Sigmoid colon (tissue), 4 donors: ENCODE data around the gene SNCAIP.

Source experiments
- POLR2AphosphoS5 ChIP-seq, 4 donors: sonication (generic); formaldehyde crosslinking; IDR thresholded peaks; one replicate each; pipeline ENCODE4 v1.6.1; 2017; ENCODE audit warnings: antibody characterized with exemption in 4 of 4
- TF ChIP-seq, protein P1 (sequence below), 4 experiments: fragments of 450-650 bp in 3 of 4; fragments of 200-600 bp in 1 of 4; IDR thresholded peaks; one replicate each; pipeline ENCODE4 v1.5.1; 2016 to 2019; ENCODE audit warnings: antibody characterized with exemption in 4 of 4, mild to moderate bottlenecking in 3 of 4, moderate library complexity in 2 of 4

DNA sequence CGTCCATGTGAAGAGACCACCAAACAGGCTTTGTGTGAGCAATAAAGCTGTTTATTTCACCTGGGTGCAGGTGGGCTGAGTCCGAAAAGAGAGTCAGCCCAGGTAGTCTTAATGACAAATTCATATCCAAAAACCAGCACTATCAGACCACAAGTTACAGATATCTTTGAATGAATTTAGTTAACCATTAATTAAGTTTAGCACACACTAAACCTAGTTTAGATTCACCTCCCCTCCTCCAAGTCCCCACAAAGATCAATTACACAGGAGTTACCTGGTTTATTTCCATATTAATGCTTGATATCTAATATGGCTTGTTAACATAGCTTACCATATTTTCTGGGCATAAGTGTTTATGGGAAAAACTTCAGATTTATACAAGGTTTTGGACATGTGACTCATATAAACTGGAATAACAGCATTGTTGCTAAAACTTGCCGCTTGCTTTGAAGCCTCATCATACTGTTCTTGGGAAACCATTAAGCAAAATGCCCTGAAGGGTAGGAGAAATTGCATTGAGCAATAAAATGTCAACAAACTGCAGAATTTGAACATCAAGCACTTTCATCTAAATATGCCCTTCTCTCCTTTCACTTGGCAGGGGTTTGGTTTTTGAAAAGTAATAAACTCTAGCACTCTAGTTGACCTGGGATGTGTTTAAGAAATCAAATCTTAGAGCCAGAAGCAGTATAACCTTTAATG, 166.9 kb downstream of the SNCAIP start:
- TF ChIP-seq, protein P1, sequence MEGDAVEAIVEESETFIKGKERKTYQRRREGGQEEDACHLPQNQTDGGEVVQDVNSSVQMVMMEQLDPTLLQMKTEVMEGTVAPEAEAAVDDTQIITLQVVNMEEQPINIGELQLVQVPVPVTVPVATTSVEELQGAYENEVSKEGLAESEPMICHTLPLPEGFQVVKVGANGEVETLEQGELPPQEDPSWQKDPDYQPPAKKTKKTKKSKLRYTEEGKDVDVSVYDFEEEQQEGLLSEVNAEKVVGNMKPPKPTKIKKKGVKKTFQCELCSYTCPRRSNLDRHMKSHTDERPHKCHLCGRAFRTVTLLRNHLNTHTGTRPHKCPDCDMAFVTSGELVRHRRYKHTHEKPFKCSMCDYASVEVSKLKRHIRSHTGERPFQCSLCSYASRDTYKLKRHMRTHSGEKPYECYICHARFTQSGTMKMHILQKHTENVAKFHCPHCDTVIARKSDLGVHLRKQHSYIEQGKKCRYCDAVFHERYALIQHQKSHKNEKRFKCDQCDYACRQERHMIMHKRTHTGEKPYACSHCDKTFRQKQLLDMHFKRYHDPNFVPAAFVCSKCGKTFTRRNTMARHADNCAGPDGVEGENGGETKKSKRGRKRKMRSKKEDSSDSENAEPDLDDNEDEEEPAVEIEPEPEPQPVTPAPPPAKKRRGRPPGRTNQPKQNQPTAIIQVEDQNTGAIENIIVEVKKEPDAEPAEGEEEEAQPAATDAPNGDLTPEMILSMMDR (IDR thresholded peaks at IDR 0.05): no peak
- no peak for TF ChIP-seq POLR2AphosphoS5 (IDR thresholded peaks at IDR 0.05)
